Ramos (cell line): Measurements from ENCODE around the gene ISLR.

Experiments
- in situ Hi-C: fragments of 300-500 bp; cut with MboI; formaldehyde crosslinking; loops from one replicate; pipeline ENCODE4 v1.14.3; 2022; ENCODE audit warnings: low sequenced_read_pairs; ENCODE audit not compliant: unreplicated experiment

Gene ISLR

DNA sequence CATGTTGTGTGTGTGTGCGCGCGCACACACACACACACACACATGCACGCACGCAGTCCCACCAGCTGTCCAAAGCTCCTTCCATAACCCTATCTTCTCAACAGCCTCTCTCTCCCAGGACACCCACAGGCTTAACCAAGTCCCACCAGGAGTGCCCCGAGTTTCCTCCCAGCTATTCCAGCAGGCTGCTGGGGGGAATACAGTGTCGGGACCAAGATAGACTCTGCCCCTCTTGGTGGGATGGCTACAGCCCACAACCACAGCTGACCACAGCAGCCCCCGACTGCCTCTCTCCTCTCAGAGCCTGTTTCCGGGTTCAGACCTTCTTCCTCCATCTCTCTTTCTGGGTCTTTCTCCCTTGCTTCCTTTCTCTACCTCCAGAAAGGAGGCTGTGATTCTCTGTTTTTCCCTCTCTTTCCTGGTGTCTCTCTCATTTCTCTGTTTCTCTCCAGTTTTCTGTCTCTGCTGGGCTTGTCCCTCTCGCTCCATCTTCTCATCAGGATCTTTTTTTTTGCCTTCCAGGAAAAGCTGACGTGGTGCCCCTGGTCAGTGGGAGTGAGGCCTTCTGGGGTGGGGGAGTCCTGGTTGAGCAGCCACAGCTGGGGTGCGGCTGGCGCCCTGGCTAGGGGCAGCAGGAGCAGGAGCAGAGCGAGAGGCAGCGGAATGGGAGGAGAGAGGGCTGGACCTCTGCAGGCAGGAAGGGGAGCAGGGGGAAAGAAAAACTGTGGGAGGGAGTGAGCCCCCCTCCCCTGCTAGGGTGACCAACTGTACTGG, 3.3 kb upstream of the ISLR start:
- in situ Hi-C loops = no loop called here

DNA sequence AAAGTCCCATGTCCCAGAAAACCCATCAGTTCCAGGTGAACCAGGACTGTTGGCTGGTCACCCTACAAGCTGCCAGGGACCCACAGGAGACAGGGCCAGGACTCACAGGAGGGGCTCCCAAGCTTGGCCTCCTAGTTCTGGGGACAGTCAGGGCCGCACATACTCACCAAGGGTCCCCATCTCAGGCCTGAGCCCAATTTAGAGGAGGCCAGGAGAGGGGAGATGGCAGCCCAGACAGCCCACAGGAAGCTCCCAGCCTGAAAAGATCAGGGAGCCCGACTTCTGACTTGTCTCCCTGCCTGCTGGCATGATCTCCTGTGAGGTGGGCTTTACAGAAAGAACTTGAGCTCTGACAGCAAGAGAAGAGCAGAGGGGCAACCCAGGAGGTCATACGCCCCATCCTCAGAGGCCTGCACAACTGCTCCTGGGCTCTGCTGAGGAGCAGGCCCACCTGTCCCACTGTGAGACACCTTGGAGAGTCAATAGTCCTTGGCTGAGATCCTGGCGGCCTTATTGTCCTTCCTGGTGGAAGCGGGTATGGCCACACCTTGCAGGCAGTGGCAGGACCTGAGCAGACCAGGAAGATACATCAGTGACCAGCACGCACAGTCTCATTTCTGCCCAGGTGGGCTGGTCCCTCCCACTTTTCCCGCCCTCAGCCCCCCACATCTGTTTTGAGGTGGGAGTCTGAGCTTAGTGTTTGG, 2.5 kb upstream of the ISLR start:
- in situ Hi-C loops = no loop called here

DNA sequence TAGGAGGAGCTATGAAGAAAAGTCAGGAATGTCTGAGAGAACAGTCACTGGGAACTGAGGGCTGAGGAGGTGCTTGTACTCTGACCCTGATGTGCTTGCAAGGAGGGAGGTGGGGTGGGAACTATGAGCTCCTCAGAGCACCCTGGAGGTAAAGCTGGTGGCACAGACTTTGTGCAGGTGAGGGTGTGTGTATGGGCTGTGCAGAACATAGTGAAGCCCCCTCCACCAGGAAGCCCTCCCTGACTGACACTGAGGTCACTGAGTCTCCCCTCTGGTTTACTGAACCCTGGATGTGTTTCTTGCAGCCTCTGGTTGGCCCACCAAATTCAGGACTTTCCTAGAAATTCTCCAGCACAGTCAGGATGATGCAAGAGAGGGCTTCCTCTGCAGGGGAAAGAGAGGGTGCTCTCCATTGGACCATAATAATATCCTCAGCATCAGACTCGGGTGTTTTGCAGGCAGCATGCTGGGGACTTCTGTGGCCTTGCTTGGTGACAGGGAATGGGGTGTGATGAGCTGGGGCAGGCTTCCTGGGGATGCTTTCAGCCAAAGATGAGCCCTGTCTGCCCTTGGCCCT, 1.5 kb upstream of the ISLR start:
- in situ Hi-C loops = no loop called here

DNA sequence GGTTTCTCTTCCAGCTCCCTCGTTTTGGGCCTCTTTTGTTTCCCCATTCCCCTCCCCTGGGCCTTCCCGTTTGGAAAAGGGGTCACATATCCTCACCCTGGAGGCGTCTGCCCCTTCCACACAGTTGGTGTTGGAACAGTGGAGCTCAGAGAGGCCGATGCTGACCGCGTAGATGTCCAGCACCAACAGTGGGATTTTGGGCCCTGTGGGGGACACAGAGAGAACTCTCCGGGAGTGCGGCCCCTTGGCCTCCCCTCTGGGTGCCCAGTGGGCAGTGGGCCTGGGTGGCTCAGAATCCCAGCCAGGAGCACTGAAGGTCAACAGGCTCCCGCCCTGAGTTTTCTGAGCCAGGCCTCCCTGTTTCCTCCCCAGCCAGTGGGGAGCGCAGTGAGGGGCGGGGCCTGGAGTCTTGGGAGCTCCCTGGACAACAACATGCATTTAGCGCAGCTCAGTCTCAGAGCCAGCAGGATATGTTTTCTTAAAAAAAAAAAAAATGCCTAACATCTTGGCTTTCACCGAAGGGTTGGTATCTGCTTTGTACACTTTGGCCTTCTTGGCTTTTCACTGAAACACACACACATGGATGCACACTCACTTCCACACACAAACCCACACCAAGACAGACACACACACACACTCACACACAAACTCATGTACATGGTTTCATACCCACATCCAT, 670 bp upstream of the ISLR start:
- in situ Hi-C loops = no loop called here

DNA sequence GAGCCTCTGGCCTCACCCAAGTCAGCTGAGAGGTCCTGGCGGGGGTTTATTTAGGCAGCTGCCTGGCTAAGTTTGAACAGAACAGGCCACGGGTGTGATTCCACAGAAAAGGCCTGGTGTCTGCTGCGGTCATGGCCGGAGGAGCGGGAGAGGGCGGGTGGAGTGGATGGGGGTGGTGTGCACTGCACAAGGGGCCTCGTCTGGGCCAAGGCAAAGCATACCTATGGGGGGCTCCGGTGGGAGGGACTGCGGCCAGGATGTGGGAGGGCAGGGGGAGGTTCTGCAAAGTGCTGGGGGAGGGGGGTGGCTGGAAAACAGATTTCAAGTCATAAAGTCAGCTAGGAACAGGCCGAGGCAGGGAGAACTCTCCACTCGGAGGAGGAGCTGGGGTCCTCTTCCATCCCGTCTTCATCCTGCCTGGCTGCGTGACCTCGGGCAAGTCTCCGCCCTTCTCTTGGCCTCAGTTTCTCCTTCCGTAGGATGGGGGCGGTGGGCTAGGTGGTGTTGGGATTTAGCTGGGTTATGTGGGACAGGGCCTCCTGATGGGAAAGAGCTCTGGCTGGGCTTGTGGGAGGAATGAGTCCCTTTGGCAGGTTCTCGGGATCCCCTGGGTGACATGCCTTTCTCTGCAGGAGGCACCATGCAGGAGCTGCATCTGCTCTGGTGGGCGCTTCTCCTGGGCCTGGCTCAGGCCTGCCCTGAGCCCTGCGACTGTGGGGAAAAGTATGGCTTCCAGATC, 878 bp downstream of the ISLR start:
- in situ Hi-C loops = no loop called here

DNA sequence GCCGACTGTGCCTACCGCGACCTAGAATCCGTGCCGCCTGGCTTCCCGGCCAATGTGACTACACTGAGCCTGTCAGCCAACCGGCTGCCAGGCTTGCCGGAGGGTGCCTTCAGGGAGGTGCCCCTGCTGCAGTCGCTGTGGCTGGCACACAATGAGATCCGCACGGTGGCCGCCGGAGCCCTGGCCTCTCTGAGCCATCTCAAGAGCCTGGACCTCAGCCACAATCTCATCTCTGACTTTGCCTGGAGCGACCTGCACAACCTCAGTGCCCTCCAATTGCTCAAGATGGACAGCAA, 1.4 kb downstream of the ISLR start:
- in situ Hi-C loops = no loop called here

DNA sequence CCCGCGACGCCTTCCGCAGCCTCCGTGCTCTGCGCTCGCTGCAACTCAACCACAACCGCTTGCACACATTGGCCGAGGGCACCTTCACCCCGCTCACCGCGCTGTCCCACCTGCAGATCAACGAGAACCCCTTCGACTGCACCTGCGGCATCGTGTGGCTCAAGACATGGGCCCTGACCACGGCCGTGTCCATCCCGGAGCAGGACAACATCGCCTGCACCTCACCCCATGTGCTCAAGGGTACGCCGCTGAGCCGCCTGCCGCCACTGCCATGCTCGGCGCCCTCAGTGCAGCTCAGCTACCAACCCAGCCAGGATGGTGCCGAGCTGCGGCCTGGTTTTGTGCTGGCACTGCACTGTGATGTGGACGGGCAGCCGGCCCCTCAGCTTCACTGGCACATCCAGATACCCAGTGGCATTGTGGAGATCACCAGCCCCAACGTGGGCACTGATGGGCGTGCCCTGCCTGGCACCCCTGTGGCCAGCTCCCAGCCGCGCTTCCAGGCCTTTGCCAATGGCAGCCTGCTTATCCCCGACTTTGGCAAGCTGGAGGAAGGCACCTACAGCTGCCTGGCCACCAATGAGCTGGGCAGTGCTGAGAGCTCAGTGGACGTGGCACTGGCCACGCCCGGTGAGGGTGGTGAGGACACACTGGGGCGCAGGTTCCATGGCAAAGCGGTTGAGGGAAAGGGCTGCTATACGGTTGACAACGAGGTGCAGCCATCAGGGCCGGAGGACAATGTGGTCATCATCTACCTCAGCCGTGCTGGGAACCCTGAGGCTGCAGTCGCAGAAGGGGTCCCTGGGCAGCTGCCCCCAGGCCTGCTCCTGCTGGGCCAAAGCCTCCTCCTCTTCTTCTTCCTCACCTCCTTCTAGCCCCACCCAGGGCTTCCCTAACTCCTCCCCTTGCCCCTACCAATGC, 2.0 kb downstream of the ISLR start:
- in situ Hi-C loops = no loop called here

DNA sequence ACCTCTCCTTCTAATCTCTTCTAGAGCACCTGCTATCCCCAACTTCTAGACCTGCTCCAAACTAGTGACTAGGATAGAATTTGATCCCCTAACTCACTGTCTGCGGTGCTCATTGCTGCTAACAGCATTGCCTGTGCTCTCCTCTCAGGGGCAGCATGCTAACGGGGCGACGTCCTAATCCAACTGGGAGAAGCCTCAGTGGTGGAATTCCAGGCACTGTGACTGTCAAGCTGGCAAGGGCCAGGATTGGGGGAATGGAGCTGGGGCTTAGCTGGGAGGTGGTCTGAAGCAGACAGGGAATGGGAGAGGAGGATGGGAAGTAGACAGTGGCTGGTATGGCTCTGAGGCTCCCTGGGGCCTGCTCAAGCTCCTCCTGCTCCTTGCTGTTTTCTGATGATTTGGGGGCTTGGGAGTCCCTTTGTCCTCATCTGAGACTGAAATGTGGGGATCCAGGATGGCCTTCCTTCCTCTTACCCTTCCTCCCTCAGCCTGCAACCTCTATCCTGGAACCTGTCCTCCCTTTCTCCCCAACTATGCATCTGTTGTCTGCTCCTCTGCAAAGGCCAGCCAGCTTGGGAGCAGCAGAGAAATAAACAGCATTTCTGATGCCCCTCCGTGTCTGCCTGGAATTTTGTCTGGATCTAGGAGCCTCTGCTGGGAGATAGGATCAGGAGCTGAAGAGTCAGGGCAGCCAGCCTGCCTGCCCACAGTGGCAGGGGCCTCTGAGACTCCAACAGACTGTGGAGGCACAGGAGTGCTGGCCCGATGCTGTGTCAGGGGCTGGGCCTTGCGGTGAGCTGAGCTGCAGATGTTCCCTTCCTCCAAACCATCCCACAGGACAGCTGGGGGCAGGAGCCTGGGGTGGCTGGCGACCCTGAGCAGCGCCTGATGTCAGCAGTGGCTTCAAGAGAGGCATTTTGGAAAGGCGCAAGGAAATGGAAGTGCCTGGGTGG, 3.0 kb downstream of the ISLR start:
- in situ Hi-C loops = no loop called here

DNA sequence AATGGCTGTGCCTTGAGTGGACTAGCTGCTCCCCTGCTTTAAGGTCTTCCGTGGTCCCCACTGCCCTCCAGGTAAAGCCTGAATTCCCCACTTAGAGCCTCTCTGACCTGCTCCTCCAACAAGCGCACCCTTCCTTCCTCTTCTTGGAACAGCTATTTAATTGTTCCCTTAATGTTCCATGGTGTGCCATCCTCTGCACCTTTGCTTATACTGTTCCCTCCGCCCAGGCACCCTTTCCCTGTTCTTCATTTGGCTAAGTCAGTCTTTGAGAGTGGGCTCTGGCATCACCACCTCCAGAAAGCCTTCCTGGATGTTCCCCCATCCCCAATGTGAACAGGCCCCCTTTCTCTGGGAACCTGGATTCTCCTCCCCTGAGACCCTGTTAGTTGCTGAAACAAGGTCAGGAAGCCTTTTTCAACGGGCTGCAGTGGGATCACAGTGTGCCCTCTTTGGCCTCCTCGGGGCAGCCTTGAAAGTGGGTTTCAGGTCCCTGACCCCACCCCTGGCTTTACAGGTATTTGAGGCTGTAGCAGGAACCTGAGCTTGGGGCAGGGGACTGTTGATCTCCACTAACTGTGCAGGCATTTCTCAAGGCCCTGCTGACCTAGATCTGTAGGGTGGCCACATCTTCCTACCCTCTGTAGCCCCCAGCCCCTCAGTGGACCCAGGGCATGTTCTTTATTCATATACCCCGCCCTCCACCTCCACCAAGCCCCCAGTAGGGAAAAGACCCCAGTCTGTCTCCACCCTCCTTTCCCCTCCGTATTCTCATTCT, 5.0 kb downstream of the ISLR start:
- in situ Hi-C loops = no loop called here

DNA sequence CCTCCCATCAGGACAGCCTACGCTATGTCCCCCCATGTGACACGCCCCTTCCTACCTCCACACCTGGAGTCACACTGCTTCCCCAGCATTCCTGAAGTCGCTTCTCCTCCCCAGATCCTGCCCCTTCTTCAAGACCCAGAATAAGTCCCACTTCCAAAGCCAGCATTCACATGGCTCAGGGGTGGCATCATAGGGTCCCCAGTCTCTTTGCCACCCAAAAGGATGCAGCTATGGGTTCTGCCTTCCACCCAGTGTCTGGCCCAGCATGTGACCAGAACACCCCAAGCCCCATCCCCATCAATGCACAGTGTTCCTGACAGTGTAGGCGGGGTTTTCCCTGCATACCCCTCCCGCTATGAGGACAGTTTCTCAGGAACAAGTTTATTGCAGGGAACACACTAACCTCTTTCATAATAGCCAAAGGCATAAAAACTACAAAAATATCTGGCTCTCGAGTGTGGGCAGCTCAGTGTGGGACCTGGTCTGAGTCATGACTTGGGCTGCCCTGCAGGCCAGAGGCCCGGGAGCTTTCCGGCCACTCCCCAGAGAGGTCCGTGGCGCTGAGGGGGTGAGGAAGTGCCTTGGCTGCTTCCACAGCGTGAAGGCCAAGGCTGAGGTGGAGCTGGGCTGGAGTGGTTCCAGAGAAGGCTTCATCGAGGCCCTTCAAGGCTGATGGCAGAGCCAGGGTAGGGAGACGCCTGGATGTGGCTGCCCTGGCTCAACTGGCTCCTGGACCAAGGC, 5.8 kb downstream of the ISLR start:
- in situ Hi-C loops = no loop called here

DNA sequence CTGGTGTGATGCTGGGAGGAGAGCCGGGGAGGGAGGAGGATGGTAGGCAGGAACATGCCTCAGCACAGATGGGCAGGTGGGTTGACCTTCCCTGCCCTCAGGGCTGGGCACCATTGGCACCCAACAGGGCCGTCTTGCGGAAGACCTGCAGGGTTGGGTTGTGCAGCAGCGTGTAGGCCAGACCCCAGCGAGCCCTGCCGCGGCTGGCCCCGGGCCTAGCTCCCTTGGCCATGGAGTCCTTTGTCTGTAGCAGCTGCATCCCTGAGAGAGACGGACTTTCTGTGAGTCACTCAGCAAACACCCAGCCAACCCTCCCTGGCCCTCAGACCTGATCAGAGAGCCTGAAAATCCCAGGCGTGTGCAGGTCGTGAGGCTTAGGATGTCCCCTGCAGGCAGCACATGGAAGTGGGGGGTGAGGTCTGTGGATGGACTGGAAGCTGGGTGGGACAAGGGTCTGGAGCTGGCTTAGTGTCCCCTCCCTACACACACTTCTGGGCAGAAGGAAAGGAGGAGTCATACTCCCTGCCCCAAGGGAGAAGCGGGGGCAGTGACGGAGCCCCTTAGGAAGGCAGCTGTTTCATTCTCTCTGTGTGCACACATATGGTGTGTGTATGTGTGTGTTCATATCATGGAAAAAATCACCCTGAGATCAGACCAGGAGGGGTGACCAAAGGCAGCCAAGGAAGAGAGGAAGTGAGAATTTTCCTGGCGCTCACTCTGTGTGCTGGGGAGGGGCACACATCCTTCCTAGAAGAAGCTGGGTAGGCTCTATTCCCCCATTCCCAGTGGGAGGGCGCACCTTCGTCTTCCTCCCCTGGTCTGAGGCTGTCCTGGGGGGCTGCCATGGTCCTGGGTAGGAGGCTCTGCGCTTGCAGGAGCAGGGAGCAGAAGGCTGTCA, 6.7 kb downstream of the ISLR start:
- in situ Hi-C loops = no loop called here

DNA sequence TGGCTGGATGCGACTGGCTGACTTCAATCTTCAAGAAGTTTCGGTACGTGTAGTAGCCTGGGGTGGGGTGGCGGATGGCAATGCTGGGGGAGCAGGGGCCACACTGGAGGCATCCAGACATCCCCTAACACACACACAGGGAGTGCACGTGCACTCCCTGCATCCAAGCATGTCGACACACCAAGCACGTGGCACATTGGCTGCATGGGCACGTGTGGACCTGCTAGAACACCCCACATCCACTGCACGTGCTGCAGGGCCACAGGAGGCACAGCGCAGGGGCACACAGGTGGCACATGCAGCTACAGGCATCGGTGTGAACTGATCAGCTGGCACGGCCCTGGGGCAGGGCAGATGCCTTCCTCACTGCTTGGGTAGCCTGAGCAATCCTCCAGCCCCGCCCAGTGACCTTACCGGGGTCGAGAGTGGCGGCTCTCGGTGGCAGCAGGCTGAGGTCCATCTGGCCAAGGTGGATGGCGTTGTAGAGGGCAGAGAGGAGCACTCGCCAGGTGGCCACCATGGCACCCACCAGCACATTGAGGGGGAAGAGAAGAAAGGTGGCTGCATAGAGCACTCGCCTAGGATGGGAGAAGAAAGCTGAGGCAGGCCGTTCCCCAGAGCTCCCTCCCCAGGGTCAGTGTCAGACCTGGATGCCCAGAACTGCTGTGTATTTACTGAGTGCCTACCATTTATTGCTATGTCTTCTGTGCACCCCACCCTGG, 7.5 kb downstream of the ISLR start:
- in situ Hi-C loops = no loop called here

DNA sequence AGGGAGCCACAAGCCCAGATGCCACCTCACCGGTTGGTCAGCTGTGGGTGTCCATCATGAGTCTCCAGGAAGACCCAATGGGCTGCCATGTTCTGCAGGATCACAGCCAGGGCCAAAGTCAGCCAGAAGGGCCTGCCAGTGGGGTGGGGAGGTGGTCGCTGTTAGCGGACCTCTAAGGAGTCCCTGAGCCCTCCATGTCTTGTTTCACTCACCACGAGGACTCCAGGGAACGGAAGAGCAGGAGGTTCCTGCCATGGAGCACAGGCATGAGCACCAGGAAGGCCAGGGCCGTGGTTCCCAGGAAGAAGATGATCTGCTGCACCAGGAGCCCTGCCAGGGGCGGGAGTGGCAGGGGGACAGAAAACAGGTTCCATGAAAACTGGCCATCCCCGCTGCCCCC, 8.6 kb downstream of the ISLR start:
- in situ Hi-C loops = no loop called here

DNA sequence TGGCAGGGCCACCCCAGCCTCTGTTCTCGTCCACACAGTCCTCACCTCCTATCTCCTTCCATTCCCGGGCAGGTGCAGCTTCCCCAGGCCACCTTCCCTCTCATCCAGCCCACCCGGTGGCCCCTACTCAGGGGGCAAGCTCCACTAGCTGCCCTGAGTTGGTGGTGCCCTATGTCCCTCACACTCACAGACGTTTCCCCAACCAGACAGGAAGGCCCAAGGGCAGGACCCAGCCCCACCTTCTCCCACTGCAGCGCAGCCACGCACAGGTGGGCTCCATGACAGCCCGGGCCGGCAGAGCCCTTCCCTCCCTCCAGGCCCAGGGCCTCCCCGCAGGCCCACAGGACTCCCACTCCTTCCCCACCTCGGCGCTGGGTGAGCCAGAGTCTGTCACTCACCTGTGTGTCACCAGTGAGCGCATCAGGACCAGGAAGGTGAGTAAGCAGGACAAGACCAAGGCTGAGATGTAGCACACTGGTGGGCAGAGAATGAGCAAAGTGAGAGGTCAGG, 11.1 kb downstream of the ISLR start:
- in situ Hi-C loops = no loop called here

DNA sequence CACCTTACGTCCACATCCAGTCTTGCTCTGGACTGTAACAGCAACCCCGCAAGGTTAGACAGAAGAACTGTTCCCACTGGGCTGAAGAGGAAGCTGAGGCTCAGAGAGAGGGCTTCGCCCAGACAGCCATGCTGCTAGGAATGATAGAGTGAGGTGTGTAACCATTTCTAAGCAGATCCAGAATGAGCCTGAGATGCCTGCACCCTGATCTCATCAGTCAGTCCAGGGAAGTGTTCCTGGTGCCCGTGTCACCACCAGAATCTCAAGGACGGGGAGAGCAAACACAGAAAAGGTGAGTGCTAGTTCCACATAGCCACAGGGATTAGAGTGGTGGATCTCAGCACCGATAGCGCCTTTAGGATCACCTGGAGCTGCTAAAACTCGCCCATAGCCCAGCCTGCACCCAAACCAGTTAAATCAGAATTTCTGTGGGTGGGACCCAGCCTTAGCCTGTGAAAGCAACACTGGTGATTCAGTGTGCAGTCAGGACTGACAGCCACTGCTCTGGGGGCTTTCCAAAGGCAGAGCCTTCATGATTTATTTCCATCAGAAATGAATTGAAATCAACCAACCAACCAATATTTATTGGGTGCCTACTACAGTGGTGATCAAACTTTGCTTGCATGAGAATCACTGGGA, 12.3 kb downstream of the ISLR start:
- in situ Hi-C loops = no loop called here
